ENCODE data around the gene THAP7.

Gene THAP7

DNA sequence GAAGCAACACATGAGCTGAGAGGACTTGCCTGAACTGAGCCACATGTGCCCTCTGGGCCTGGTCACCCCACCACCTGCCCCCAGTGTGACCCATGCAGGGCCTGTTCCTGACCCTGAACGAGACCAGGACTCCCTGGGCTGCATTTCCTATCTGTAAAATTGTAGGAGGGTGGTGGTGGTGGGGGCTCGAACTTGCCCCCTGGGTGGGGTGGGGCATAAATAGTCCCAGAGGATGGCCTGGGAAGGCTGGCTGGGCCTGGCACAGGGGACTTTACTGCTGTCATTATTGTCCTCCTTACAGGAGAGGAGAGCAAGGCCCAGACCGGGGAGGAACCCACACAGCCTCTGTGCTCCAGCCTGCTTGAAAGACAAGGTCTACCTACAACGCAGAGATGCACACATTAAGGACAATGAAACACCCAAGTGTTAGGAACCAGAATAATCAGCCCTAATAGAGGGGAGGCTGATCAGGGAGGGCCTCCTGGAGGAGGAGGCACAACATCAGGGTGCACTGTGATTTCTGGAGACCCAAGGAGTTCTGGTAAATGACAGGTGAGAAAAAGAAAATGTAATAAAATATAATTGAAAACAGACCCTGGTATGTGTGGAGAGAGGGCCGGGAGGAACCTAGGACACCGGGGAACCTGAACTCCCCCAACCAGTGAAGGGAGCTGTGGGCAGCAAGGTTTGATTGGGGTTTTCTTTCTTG, 37.7 kb downstream of the THAP7 start:
- no peak for DNase-seq (ENCODE audit: low read depth in 2 of 2)

DNA sequence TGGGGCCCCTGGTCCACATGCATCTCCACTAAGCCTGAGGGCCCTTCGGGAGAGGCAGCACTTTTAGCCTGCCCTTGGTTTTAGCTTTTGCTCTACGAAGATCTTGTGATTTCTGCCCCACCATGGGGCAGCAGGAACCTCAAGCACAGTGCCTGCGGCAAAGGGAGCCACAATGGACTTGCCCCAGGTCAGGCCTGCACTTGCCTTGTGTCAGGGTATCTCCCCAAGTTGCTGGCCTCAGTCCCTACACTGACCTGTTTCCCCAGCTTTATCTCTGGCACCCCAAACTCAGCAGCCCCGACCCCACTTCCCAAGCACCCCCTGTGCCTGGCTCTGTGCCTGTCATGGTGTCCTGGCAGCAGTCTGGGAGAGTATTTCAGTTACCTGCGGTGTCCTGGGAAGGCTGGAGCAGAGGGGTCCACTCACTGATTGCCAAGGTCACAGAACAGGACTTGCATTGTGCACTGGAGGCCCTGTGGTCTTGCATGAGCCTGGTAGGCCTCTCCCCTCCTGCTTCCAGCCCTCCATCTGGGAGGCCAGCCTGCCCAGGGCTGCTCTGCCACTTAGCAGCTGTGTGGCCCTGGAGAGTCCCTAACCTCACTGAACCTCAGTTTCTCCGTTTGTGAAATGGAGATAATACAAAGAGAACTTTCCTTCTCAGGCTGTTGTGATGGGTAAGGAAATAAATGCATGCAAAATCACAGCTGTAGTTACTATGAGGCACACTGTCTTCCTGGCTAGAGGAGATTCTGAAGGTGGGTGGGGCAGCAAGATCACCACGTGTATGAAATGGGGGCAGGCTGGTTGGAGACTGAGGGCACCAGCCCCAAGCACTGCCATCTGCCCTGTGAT, 38.5 kb downstream of the THAP7 start:
- no peak for DNase-seq (ENCODE audit: low read depth in 2 of 2)

DNA sequence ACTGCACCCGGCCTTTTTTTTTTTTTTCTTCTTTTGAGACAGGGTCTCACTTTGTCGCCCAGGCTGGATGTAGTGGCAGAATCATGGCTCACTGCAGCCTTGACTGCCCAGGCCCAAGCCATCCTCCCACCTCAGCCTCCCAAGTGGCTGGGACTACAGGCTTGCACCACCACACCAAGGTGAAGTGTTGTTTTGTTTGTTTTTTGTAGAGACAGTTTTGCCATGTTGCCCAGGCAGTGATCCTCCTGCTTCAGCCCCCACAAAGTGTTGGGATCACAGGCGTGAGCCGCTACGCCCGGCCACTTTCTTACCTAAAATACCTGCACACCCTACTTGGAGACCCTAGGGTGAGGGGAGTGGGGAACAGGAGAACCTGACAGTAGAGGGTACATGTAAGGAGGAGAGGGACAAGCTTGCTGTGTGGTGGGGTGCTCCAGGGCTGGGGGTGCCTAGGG, 39.4 kb downstream of the THAP7 start:
- DNase-seq (ENCODE audit: low read depth in 2 of 2): no peak

- no peak for DNase-seq (ENCODE audit: low read depth in 2 of 2)
These were observed 41.3 kb downstream of the THAP7 start for GRCh38 chr22:20960609-20961008.

- no peak for DNase-seq (ENCODE audit: low read depth in 2 of 2)
These were observed 42.1 kb downstream of the THAP7 start for GRCh38 chr22:20959578-20960461.

- no peak for DNase-seq (ENCODE audit: low read depth in 2 of 2)
These were observed 44.1 kb downstream of the THAP7 start for GRCh38 chr22:20957683-20958431.

DNA sequence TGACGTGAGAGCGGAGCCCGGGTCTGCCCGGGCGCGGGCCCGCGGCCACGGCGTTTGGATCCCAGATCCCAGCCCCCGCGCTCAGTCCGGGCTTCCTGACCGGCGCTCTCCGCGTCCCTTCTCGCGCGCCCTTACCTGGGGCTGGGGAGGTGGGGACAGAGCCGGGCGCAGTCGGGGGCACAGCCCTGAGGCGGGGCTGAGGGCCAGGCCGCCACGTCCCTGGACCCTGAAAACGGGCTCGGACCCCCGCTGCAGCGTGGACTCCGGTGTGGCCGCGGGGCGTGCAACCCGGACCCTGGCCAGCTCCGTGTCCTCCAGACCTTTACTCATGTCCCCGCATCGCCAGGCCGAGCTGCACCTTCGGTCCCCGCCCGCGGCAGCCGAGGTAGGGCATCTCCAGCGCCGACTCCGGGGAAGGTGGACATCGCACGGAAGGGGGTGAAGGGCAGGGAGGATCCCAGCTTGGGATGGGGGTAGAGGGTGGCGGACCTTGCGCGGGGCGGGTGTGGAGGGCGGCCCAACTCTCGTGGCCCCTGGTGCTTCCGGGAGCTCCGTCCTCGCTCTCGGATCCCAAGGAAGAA, 44.7 kb downstream of the THAP7 start:
- DNase-seq (ENCODE audit: low read depth in 2 of 2): no peak

- DNase-seq (ENCODE audit: low read depth in 2 of 2): no peak
These were observed 45.4 kb downstream of the THAP7 start for GRCh38 chr22:20956258-20957101.

- no peak for DNase-seq (ENCODE audit: low read depth in 2 of 2)
These were observed 46.4 kb downstream of the THAP7 start for GRCh38 chr22:20955548-20955947.

- no peak for DNase-seq (ENCODE audit: low read depth in 2 of 2)
These were observed 48.0 kb downstream of the THAP7 start for GRCh38 chr22:20953668-20954500.

DNA sequence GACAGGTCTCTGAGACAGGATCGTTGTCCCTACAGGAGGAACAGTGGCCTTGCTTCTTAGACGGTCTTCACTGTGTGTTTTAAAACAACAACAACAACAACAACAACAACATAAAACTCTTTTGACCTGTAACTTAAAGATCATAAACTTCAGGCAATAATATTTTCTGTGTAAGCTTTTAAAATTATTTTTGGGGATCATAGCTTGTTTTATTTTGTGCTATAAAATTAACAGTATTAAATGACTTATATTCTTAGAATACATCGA, 48.6 kb downstream of the THAP7 start:
- DNase-seq (ENCODE audit: low read depth in 2 of 2): no peak

GRCh38 chr22:20952544-20953341, 49.2 kb downstream of the THAP7 start:
- DNase-seq (ENCODE audit: low read depth in 2 of 2): no peak

DNA sequence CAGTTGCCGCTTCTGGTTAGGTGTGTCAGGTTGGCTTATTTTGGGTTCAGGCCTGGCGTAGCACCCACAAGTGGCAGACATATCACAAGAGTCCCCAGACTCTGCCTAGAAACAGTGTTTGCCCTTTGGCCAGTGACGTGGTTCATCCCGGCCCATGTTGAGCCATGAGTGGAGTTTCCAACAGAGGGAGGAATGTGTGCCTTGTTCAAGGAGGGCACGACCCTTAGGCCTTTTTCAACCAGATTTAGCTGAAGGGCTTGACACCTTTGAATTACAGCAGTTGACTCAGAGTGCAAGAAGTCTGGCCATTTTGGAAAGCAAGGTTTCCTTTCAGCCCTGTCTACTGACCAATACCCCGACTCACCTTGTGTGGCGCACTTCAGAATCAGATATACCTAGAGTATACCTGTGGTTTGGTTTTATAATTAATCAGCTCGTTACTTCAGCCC, 50.0 kb downstream of the THAP7 start:
- no peak for DNase-seq (ENCODE audit: low read depth in 2 of 2)

DNA sequence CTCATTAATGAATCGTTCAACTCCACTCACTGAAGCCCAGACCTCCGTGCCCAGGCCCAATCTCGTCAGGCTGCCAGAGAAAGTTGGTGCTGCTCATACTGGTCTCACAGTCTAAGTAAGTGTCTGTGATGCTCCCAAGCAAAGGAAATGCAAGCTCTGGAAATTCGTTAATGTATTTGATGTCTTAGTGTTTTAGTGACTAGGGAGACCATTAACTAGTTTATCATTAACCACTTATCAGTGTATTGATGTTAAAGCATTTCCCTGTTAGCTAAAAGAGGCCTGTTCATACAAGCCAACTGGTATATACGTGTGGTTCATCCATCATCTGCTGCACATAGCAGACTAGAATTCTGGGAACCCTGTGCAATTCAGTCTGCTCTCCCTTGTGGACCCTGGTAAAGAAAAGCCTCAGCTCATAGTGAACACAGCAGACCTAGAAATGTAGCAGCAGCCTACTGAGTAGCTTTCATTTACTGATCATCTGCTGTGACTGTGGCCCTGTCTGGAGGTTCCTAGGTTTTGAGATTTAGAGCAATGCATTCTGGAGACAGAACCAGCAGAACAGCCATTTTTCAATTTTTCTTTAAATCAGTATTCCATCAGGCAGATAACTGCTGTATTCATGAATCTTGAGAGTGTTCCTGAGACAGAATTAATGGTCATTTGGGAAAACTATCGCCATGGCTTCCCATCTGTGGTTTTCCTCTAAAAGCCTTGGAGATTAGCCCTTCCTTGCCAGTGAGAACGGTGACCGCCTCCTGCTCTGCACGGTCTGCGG, 50.6 kb downstream of the THAP7 start:
- DNase-seq (ENCODE audit: low read depth in 2 of 2): no peak

- no peak for DNase-seq (ENCODE audit: low read depth in 2 of 2)
These were observed 52.2 kb downstream of the THAP7 start for GRCh38 chr22:20949698-20950183.
